HepG2 (cell line): ENCODE data around the gene SNX2. TPM values are rescaled to one million over a fixed set of nuclear protein-coding genes. Genes with fewer than 3 reads are reported as not detected.

Source experiments
- AGO2 ChIP-seq: fragments of 200-400 bp; formaldehyde crosslinking; optimal IDR thresholded peaks from 2 replicates; pipeline ENCODE3; 2017; ENCODE audit warnings: mild to moderate bottlenecking, low read depth, low read length, moderate library complexity
- ARID2 ChIP-seq: sonication (generic); formaldehyde crosslinking; IDR thresholded peaks from 2 replicates; pipeline ENCODE4 v1.8.1; 2022; ENCODE audit warnings: mild to moderate bottlenecking, missing genetic modification reagents, borderline replicate concordance
- CEBPB ChIP-seq: IDR thresholded peaks from 2 replicates; pipeline ENCODE4 v1.6.1; 2011; ENCODE audit warnings: low read depth, low read length, improper control_type of control experiment, borderline replicate concordance
- NFATC3 ChIP-seq: sonication (generic); formaldehyde crosslinking; IDR thresholded peaks from 2 replicates; pipeline ENCODE4 v1.5.1; 2020; ENCODE audit warnings: mild to moderate bottlenecking, missing genetic modification reagents
- POLR2AphosphoS5 ChIP-seq: IDR thresholded peaks from 2 replicates; pipeline ENCODE4 v1.6.1; 2012; ENCODE audit warnings: low read depth, low read length
- SPEN ChIP-seq: sonication (generic); formaldehyde crosslinking; IDR thresholded peaks from 2 replicates; pipeline ENCODE4 v1.5.1; 2020; ENCODE audit warnings: low read depth, mild to moderate bottlenecking, missing genetic modification reagents
- SRSF4 ChIP-seq: fragments of 200-400 bp; formaldehyde crosslinking; IDR thresholded peaks from one replicate; pipeline ENCODE4 v1.6.1; 2018; ENCODE audit warnings: mild to moderate bottlenecking, low read depth, low read length, moderate library complexity; ENCODE audit not compliant: poor library complexity, severe bottlenecking
- YEATS2 ChIP-seq: sonication (generic); formaldehyde crosslinking; IDR thresholded peaks from 2 replicates; pipeline ENCODE4 v1.4.0; 2020; ENCODE audit warnings: missing genetic modification reagents, borderline replicate concordance
- ZNF225 ChIP-seq: sonication (generic); formaldehyde crosslinking; IDR thresholded peaks from 2 replicates; pipeline ENCODE4 v1.4.0; 2020; ENCODE audit warnings: mild to moderate bottlenecking, missing genetic modification reagents
- ZNF256 ChIP-seq: sonication (generic); formaldehyde crosslinking; conservative IDR thresholded peaks from 2 replicates; pipeline ENCODE4 v1.4.0; 2020; ENCODE audit warnings: missing genetic modification reagents
- ZNF446 ChIP-seq: sonication (generic); formaldehyde crosslinking; IDR thresholded peaks from 2 replicates; pipeline ENCODE4 v1.5.0; 2020; ENCODE audit warnings: mild to moderate bottlenecking, missing genetic modification reagents
- ZSCAN25 ChIP-seq: sonication (generic); formaldehyde crosslinking; IDR thresholded peaks from 2 replicates; pipeline ENCODE4 v1.8.0; 2022; ENCODE audit warnings: mild to moderate bottlenecking, missing genetic modification reagents
- polyA plus RNA-seq, 8 experiments: library from polyadenylated mRNA; depleted of rRNA in 3 of 8; stranded (reverse) in 7 of 8; unstranded in 1 of 8; fragments of >200 nt; fragmentation: Illumina TruSeq in 4 of 8; extraction: Trizol in 4 of 8; gene quantifications; 2 replicates each; pipeline versions ENCODE4 v1.2.1 to v1.2.3, GENCODE V29; 2011 to 2016; ENCODE audit warnings: low read depth in 4 of 8, missing spikeins in 1 of 8, mixed read lengths in 1 of 8; ENCODE audit not compliant: insufficient read depth in 1 of 8
- total RNA-seq, 5 experiments: library from RNA; depleted of rRNA; stranded (reverse); fragments of >200 nt; fragmentation: Illumina TruSeq; extraction: Trizol; gene quantifications; 2 replicates each; pipeline ENCODE4 v1.2.3, GENCODE V29; 2016; ENCODE audit warnings: low read depth in 1 of 5
- TF ChIP-seq, protein P1 (sequence below): sonication (generic); formaldehyde crosslinking; IDR thresholded peaks from 2 replicates; pipeline ENCODE4 v1.4.0; 2020; ENCODE audit warnings: missing genetic modification reagents, borderline replicate concordance
- TF ChIP-seq, protein P2 (sequence below): sonication (generic); formaldehyde crosslinking; IDR thresholded peaks from 2 replicates; pipeline ENCODE4 v1.9.0; 2021; ENCODE audit warnings: missing genetic modification reagents, borderline replicate concordance
- TF ChIP-seq, protein P3 (sequence below): sonication (generic); formaldehyde crosslinking; IDR thresholded peaks from 2 replicates; pipeline ENCODE4 v1.4.0; 2020; ENCODE audit warnings: missing genetic modification reagents
- TF ChIP-seq, protein P4 (sequence below): sonication (generic); formaldehyde crosslinking; IDR thresholded peaks from 2 replicates; pipeline ENCODE4 v1.8.0; 2022; ENCODE audit warnings: missing genetic modification reagents, low read depth, mild to moderate bottlenecking, borderline replicate concordance
- TF ChIP-seq, protein P5 (sequence below): sonication (generic); formaldehyde crosslinking; IDR thresholded peaks from 2 replicates; pipeline ENCODE4 v1.4.0; 2020; ENCODE audit warnings: missing genetic modification reagents, borderline replicate concordance

Gene SNX2
- total and polyA plus RNA-seq, 2 of the 13 experiments (the other 11 are each of a cell fraction or from before 2014, with no cell fraction given) = 26.4 to 78.8 TPM

DNA sequence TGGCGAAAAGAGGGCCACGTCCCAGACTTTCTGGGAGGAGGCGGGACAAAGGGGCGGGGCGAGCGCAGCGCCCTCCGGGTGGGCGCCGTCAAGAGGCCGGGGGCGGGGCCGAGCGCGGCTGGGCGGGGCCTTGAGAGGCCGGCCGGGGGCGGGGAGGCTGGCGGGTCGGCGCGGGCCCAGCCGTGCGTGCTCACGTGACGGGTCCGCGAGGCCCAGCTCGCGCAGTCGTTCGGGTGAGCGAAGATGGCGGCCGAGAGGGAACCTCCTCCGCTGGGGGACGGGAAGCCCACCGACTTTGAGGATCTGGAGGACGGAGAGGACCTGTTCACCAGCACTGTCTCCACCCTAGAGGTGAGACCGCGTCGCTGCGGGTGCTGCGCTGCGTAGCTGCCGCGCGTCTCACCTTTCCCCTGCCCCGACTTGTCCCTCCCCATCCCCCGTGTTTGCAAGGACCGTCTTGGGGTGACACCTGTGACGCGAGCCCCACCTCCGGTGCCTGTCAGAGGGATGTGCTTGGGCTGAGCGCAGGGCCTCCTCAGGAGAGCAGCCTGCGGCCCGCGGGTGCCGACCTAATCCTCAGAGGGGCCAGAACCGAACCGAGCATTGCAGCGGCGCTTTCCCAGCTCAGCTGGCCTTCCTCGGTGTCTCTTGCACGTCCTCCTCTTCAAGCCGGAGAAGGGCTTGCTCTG is at the start of gene SNX2 (continued):
- TF ChIP-seq NFATC3 (CRISPR knock-in tag) (no peak), ARID2 (CRISPR knock-in tag) (peak; percentile 87), ZNF225 (CRISPR knock-in tag) (no peak), ZSCAN25 (CRISPR knock-in tag) (peak; percentile 65), SPEN (CRISPR knock-in tag) (peak; percentile 79), ZNF256 (no peak), POLR2AphosphoS5 (peak; percentile 64), CEBPB (no peak), AGO2 (peak; percentile 60), ZNF446 (CRISPR knock-in tag) (peak; percentile 56; the same call in 1 of the 2 replicates), SRSF4 (no peak), YEATS2 (CRISPR knock-in tag) (0 out of 2 replicates have a peak, but pooled peaks have one; percentile 59)
- TF ChIP-seq, protein P1, sequence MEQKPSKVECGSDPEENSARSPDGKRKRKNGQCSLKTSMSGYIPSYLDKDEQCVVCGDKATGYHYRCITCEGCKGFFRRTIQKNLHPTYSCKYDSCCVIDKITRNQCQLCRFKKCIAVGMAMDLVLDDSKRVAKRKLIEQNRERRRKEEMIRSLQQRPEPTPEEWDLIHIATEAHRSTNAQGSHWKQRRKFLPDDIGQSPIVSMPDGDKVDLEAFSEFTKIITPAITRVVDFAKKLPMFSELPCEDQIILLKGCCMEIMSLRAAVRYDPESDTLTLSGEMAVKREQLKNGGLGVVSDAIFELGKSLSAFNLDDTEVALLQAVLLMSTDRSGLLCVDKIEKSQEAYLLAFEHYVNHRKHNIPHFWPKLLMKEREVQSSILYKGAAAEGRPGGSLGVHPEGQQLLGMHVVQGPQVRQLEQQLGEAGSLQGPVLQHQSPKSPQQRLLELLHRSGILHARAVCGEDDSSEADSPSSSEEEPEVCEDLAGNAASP = no peak
- TF ChIP-seq, protein P2, sequence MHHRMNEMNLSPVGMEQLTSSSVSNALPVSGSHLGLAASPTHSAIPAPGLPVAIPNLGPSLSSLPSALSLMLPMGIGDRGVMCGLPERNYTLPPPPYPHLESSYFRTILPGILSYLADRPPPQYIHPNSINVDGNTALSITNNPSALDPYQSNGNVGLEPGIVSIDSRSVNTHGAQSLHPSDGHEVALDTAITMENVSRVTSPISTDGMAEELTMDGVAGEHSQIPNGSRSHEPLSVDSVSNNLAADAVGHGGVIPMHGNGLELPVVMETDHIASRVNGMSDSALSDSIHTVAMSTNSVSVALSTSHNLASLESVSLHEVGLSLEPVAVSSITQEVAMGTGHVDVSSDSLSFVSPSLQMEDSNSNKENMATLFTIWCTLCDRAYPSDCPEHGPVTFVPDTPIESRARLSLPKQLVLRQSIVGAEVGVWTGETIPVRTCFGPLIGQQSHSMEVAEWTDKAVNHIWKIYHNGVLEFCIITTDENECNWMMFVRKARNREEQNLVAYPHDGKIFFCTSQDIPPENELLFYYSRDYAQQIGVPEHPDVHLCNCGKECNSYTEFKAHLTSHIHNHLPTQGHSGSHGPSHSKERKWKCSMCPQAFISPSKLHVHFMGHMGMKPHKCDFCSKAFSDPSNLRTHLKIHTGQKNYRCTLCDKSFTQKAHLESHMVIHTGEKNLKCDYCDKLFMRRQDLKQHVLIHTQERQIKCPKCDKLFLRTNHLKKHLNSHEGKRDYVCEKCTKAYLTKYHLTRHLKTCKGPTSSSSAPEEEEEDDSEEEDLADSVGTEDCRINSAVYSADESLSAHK (CRISPR knock-in tag) = no peak
- TF ChIP-seq, protein P3, sequence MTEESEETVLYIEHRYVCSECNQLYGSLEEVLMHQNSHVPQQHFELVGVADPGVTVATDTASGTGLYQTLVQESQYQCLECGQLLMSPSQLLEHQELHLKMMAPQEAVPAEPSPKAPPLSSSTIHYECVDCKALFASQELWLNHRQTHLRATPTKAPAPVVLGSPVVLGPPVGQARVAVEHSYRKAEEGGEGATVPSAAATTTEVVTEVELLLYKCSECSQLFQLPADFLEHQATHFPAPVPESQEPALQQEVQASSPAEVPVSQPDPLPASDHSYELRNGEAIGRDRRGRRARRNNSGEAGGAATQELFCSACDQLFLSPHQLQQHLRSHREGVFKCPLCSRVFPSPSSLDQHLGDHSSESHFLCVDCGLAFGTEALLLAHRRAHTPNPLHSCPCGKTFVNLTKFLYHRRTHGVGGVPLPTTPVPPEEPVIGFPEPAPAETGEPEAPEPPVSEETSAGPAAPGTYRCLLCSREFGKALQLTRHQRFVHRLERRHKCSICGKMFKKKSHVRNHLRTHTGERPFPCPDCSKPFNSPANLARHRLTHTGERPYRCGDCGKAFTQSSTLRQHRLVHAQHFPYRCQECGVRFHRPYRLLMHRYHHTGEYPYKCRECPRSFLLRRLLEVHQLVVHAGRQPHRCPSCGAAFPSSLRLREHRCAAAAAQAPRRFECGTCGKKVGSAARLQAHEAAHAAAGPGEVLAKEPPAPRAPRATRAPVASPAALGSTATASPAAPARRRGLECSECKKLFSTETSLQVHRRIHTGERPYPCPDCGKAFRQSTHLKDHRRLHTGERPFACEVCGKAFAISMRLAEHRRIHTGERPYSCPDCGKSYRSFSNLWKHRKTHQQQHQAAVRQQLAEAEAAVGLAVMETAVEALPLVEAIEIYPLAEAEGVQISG = peak; percentile 72
- TF ChIP-seq, protein P4, sequence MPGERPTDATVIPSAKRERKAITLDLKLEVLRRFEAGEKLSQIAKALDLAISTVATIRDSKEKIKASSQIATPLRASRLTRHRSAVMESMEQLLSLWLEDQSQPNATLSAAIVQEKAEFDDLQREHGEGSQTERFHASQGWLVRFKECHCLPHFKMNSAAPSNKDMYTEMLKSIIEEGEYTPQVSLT = no peak
- TF ChIP-seq, protein P5, sequence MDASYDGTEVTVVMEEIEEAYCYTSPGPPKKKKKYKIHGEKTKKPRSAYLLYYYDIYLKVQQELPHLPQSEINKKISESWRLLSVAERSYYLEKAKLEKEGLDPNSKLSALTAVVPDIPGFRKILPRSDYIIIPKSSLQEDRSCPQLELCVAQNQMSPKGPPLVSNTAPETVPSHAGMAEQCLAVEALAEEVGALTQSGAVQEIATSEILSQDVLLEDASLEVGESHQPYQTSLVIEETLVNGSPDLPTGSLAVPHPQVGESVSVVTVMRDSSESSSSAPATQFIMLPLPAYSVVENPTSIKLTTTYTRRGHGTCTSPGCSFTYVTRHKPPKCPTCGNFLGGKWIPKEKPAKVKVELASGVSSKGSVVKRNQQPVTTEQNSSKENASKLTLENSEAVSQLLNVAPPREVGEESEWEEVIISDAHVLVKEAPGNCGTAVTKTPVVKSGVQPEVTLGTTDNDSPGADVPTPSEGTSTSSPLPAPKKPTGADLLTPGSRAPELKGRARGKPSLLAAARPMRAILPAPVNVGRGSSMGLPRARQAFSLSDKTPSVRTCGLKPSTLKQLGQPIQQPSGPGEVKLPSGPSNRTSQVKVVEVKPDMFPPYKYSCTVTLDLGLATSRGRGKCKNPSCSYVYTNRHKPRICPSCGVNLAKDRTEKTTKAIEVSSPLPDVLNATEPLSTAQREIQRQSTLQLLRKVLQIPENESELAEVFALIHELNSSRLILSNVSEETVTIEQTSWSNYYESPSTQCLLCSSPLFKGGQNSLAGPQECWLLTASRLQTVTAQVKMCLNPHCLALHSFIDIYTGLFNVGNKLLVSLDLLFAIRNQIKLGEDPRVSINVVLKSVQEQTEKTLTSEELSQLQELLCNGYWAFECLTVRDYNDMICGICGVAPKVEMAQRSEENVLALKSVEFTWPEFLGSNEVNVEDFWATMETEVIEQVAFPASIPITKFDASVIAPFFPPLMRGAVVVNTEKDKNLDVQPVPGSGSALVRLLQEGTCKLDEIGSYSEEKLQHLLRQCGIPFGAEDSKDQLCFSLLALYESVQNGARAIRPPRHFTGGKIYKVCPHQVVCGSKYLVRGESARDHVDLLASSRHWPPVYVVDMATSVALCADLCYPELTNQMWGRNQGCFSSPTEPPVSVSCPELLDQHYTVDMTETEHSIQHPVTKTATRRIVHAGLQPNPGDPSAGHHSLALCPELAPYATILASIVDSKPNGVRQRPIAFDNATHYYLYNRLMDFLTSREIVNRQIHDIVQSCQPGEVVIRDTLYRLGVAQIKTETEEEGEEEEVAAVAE = no peak
